ENCODE measurements around the gene OR2S2. TPM values are rescaled to one million over a fixed set of nuclear protein-coding genes. Genes with fewer than 3 reads are reported as not detected.

Gene OR2S2, protein sequence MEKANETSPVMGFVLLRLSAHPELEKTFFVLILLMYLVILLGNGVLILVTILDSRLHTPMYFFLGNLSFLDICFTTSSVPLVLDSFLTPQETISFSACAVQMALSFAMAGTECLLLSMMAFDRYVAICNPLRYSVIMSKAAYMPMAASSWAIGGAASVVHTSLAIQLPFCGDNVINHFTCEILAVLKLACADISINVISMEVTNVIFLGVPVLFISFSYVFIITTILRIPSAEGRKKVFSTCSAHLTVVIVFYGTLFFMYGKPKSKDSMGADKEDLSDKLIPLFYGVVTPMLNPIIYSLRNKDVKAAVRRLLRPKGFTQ
- total RNA-seq, result not detected

DNA sequence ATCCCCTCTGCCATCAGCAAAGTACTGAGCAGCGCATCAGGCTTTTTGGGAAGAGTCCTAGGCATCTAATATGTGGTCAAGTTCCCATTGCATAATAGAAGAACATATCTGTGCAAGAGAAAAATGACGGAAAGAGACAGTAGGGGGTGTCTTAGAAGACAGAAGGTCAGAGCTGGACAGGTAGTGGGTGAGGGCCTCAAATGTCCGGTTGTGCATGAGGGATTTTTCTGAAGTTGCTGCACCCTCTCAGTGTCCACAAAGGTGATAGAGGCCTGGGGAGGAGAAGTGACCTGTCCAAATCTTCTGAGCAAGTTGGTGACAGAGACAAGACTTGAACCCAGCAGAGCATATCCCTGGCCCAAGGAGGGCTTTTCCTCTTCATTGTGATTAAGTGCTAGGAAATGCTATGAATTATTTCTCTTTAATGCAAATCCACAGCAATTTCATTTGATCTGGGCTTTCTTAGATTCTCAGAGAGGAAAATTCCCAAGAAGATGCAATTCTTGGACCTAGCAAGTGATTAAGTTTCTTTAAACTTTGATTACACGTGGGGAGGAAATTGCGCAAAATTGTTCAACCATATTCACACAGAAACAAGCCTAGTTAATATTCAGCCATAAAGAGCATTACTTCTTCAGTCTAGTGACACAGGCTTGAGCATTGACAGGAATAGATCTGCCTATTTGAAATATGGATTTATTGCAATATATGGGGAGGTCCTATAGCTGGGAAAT, at the start of gene OR2S2:
OR2S2 (minus strand) TSS at position 51 of the 734 bp plus-strand sequence. CDS start 56 bp downstream, outside the sequence.

DNA sequence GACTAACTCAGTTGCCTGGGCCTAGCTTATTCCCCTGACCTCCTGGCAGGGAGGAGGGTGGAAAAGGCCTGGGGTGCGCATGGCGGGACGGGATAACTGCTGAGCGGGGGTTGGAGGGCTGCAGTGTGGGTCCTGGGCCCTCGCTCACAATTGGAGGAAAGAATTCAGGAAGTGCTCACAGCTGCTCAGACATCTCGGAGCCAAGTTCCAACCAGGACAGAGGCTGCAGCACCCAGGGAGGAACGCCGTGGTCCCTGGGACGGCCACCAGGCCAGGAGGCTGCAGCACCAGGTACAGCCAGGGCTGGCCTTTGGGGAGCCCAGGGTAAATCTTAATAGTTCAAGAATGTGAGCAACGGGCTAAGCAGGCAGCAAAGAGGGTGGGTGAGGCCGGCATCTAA, 48.7 kb downstream of the OR2S2 start, which contains the start of gene SPAAR:
SPAAR (plus strand) TSS at position 217 of the 400 bp plus-strand sequence. CDS start 974 bp downstream, outside the sequence.

Other genes starting within 250 kb of the OR2S2 start
- gene TLN1, start 226.0 kb downstream of the OR2S2 start, total RNA-seq, result 24.9 TPM
- gene CREB3, start 225.5 kb downstream of the OR2S2 start, total RNA-seq, result 33.0 TPM
- 60.7 TPM for gene GBA2, start 208.9 kb downstream of the OR2S2 start, total RNA-seq
- gene RGP1, start 208.9 kb downstream of the OR2S2 start, total RNA-seq, result 19.1 TPM
- not detected for gene MSMP, start 203.9 kb downstream of the OR2S2 start, total RNA-seq
- gene NPR2, start 166.6 kb downstream of the OR2S2 start, total RNA-seq, result 11.3 TPM
- 8.3 TPM for gene SPAG8, start 145.9 kb downstream of the OR2S2 start, total RNA-seq
- 13.4 TPM for gene HINT2, start 143.1 kb downstream of the OR2S2 start, total RNA-seq
- 0.23 TPM for gene FAM221B, start 129.4 kb downstream of the OR2S2 start, total RNA-seq
- gene TMEM8B, start 128.9 kb downstream of the OR2S2 start, total RNA-seq, result 10.4 TPM
- gene OR13J1, start 87.8 kb downstream of the OR2S2 start, total RNA-seq, result not detected
- not detected for gene HRCT1, start 52.0 kb downstream of the OR2S2 start, total RNA-seq
- 0.46 TPM for gene SPAAR, start 48.7 kb downstream of the OR2S2 start, total RNA-seq
- 9.0 TPM for gene RECK, start 78.8 kb upstream of the OR2S2 start, total RNA-seq
- 15.0 TPM for gene GLIPR2, start 178.6 kb upstream of the OR2S2 start, total RNA-seq
- gene CCIN, start 211.2 kb upstream of the OR2S2 start, total RNA-seq, result 0.23 TPM
- gene CLTA, start 232.8 kb upstream of the OR2S2 start, total RNA-seq, result 136 TPM

Data from diencephalon (tissue), 1 donor.